ENCODE results near the gene RBMS1. TPM values are rescaled to one million over a fixed set of nuclear protein-coding genes. Genes with fewer than 3 reads are reported as not detected.

Gene RBMS1
- total RNA-seq, 2 donors from 2014 or later = 108 to 110 TPM

GRCh38 chr2:160473468-160474318 is 19.9 kb downstream of the RBMS1 start:
- H3K9me3 ChIP-seq (ENCODE audit: control insufficient read depth, low read length, poor library complexity, severe bottlenecking) = no peaks in the 10 kb centered on the region
- H3K4me3 Mint-ChIP-seq = peak overlapping the region; percentile 63
- no peaks in the 10 kb centered on the region for H3K36me3 Mint-ChIP-seq (ENCODE audit: low read depth)
- H3K4me1 Mint-ChIP-seq = peaks cover 51% of the 10 kb centered on the region
- H3K27ac Mint-ChIP-seq = peak overlapping the region; percentile 96
- no peak for DNase-seq
- peak; percentile 43 for ATAC-seq
- H3K27me3 Mint-ChIP-seq = no peaks in the 10 kb centered on the region

GRCh38 chr2:160472839-160473251 is 20.8 kb downstream of the RBMS1 start:
- Mint-ChIP-seq H3K4me3 (peak overlapping the region; percentile 61), H3K27me3 (no peaks in the 10 kb centered on the region), H3K4me1 (peaks cover 46% of the 10 kb centered on the region), H3K36me3 (ENCODE audit: low read depth) (no peaks in the 10 kb centered on the region), H3K27ac (peak overlapping the region; percentile 96)
- H3K9me3 ChIP-seq (ENCODE audit: control insufficient read depth, low read length, poor library complexity, severe bottlenecking) = no peaks in the 10 kb centered on the region
- ATAC-seq (peak; percentile 22), DNase-seq (no peak)

- Mint-ChIP-seq H3K27ac (peak overlapping the region; percentile 96), H3K4me1 (peaks cover 44% of the 10 kb centered on the region), H3K36me3 (ENCODE audit: low read depth) (no peaks in the 10 kb centered on the region), H3K27me3 (no peaks in the 10 kb centered on the region), H3K4me3 (peak overlapping the region; percentile 79)
- H3K9me3 ChIP-seq (ENCODE audit: control insufficient read depth, low read length, poor library complexity, severe bottlenecking) = no peaks in the 10 kb centered on the region
- ATAC-seq (peak; percentile 64), DNase-seq (no peak)
Measured at GRCh38 chr2:160471950-160472349, 21.7 kb downstream of the RBMS1 start.

GRCh38 chr2:160469621-160470204 is 23.9 kb downstream of the RBMS1 start:
- Mint-ChIP-seq H3K27ac (peak overlapping the region; percentile 96), H3K4me3 (no peak overlapping the region), H3K36me3 (ENCODE audit: low read depth) (no peaks in the 10 kb centered on the region), H3K4me1 (peaks cover 50% of the 10 kb centered on the region), H3K27me3 (no peaks in the 10 kb centered on the region)
- no peaks in the 10 kb centered on the region for H3K9me3 ChIP-seq (ENCODE audit: control insufficient read depth, low read length, poor library complexity, severe bottlenecking)
- DNase-seq (no peak), ATAC-seq (no peak)

GRCh38 chr2:160469164-160469563 is 24.4 kb downstream of the RBMS1 start:
- no peaks in the 10 kb centered on the region for H3K27me3 Mint-ChIP-seq
- no peaks in the 10 kb centered on the region for H3K9me3 ChIP-seq (ENCODE audit: control insufficient read depth, low read length, poor library complexity, severe bottlenecking)
- H3K36me3 Mint-ChIP-seq (ENCODE audit: low read depth) = no peaks in the 10 kb centered on the region
- H3K27ac Mint-ChIP-seq = peak overlapping the region; percentile 96
- no peak overlapping the region for H3K4me3 Mint-ChIP-seq
- DNase-seq (no peak), ATAC-seq (no peak)
- peaks cover 45% of the 10 kb centered on the region for H3K4me1 Mint-ChIP-seq

- H3K4me1 Mint-ChIP-seq = peaks cover 46% of the 10 kb centered on the region
- no peaks in the 10 kb centered on the region for H3K36me3 Mint-ChIP-seq (ENCODE audit: low read depth)
- H3K27ac Mint-ChIP-seq = peak overlapping the region; percentile 76
- H3K9me3 ChIP-seq (ENCODE audit: control insufficient read depth, low read length, poor library complexity, severe bottlenecking) = no peaks in the 10 kb centered on the region
- H3K4me3 Mint-ChIP-seq = peak overlapping the region; percentile 46
- no peaks in the 10 kb centered on the region for H3K27me3 Mint-ChIP-seq
- DNase-seq = no peak
- no peak for ATAC-seq
Measured at GRCh38 chr2:160467086-160467485, 26.5 kb downstream of the RBMS1 start.

- H3K36me3 Mint-ChIP-seq (ENCODE audit: low read depth) = no peaks in the 10 kb centered on the region
- peaks cover 41% of the 10 kb centered on the region for H3K4me1 Mint-ChIP-seq
- ATAC-seq = peak; percentile 60
- DNase-seq = no peak
- no peak overlapping the region for H3K4me3 Mint-ChIP-seq
- H3K27me3 Mint-ChIP-seq = no peaks in the 10 kb centered on the region
- H3K9me3 ChIP-seq (ENCODE audit: control insufficient read depth, low read length, poor library complexity, severe bottlenecking) = no peaks in the 10 kb centered on the region
- peak overlapping the region; percentile 76 for H3K27ac Mint-ChIP-seq
Measured at GRCh38 chr2:160465406-160465805, 28.2 kb downstream of the RBMS1 start.

GRCh38 chr2:160465002-160465401 is 28.6 kb downstream of the RBMS1 start:
- Mint-ChIP-seq H3K4me1 (peaks cover 41% of the 10 kb centered on the region), H3K36me3 (ENCODE audit: low read depth) (no peaks in the 10 kb centered on the region), H3K27me3 (no peaks in the 10 kb centered on the region), H3K27ac (peak overlapping the region; percentile 76), H3K4me3 (no peak overlapping the region)
- no peak for DNase-seq
- peak; percentile 16 for ATAC-seq
- no peaks in the 10 kb centered on the region for H3K9me3 ChIP-seq (ENCODE audit: control insufficient read depth, low read length, poor library complexity, severe bottlenecking)

- H3K4me1 Mint-ChIP-seq = peaks cover 41% of the 10 kb centered on the region
- ATAC-seq (no peak), DNase-seq (no peak)
- H3K9me3 ChIP-seq (ENCODE audit: control insufficient read depth, low read length, poor library complexity, severe bottlenecking) = no peaks in the 10 kb centered on the region
- H3K36me3 Mint-ChIP-seq (ENCODE audit: low read depth) = no peaks in the 10 kb centered on the region
- peak overlapping the region; percentile 9 for H3K4me3 Mint-ChIP-seq
- no peaks in the 10 kb centered on the region for H3K27me3 Mint-ChIP-seq
- no peak overlapping the region for H3K27ac Mint-ChIP-seq
Measured at GRCh38 chr2:160464017-160464416, 29.6 kb downstream of the RBMS1 start.

GRCh38 chr2:160463245-160463644 is 30.4 kb downstream of the RBMS1 start:
- Mint-ChIP-seq H3K36me3 (ENCODE audit: low read depth) (no peaks in the 10 kb centered on the region), H3K4me3 (peak overlapping the region; percentile 31), H3K27me3 (no peaks in the 10 kb centered on the region), H3K27ac (no peak overlapping the region), H3K4me1 (peaks cover 42% of the 10 kb centered on the region)
- DNase-seq = no peak
- H3K9me3 ChIP-seq (ENCODE audit: control insufficient read depth, low read length, poor library complexity, severe bottlenecking) = no peaks in the 10 kb centered on the region
- no peak for ATAC-seq

- ATAC-seq (peak; percentile 14), DNase-seq (no peak)
- Mint-ChIP-seq H3K27ac (no peak overlapping the region), H3K36me3 (ENCODE audit: low read depth) (peaks cover 2% of the 10 kb centered on the region), H3K4me1 (peaks cover 40% of the 10 kb centered on the region), H3K4me3 (no peak overlapping the region), H3K27me3 (no peaks in the 10 kb centered on the region)
- H3K9me3 ChIP-seq (ENCODE audit: control insufficient read depth, low read length, poor library complexity, severe bottlenecking) = no peaks in the 10 kb centered on the region
Measured at GRCh38 chr2:160460333-160460731, 33.3 kb downstream of the RBMS1 start.

GRCh38 chr2:160459538-160460332 is 33.9 kb downstream of the RBMS1 start:
- Mint-ChIP-seq H3K27ac (peak overlapping the region; percentile 45), H3K4me1 (peaks cover 41% of the 10 kb centered on the region), H3K4me3 (peak overlapping the region; percentile 62), H3K27me3 (no peaks in the 10 kb centered on the region), H3K36me3 (ENCODE audit: low read depth) (peaks cover 2% of the 10 kb centered on the region)
- peak; percentile 44 for ATAC-seq
- no peak for DNase-seq
- H3K9me3 ChIP-seq (ENCODE audit: control insufficient read depth, low read length, poor library complexity, severe bottlenecking) = no peaks in the 10 kb centered on the region

Data from T-helper 17 cell (primary cell).